ENCODE results near the gene PTAFR.

DNA sequence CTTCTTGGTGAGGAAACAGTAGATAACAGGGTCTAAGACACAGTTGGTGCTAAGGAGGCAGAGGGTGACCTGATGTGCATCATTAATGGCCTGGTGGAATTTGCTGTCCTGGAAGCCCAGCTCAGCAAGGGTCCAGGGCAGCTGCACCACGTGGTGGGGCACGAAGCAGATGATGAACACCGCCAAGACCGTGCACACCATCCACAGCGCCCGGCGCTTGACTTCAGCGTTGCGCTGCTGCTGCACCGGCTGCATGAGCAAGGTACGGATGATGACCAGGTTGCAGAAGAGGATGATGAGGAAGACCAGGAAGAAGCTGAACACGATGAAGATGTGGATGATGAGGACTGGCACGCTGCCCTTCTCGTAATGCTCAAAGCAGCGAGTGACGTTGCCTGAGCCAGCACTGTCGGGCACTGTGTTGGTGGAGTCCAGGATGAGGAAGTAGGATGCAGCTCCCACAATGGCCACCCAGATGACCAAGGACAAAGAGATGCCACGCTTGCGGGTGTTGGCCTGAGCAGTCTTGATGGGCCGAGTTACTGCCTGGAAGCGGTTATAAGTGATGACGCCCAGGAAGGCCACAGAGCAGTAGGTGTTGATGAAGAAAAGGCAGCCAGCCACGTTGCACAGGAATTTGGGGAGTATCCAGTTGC lies 26.2 kb downstream of the PTAFR start:
- TF ChIP-seq, protein P1, sequence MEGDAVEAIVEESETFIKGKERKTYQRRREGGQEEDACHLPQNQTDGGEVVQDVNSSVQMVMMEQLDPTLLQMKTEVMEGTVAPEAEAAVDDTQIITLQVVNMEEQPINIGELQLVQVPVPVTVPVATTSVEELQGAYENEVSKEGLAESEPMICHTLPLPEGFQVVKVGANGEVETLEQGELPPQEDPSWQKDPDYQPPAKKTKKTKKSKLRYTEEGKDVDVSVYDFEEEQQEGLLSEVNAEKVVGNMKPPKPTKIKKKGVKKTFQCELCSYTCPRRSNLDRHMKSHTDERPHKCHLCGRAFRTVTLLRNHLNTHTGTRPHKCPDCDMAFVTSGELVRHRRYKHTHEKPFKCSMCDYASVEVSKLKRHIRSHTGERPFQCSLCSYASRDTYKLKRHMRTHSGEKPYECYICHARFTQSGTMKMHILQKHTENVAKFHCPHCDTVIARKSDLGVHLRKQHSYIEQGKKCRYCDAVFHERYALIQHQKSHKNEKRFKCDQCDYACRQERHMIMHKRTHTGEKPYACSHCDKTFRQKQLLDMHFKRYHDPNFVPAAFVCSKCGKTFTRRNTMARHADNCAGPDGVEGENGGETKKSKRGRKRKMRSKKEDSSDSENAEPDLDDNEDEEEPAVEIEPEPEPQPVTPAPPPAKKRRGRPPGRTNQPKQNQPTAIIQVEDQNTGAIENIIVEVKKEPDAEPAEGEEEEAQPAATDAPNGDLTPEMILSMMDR (IDR thresholded peaks at IDR 0.05; ENCODE audit: low read depth, low read length, poor library complexity, severe bottlenecking) = no peak
- no peak for TF ChIP-seq EZH2phosphoT487 (IDR thresholded peaks at IDR 0.05; ENCODE audit: borderline replicate concordance, low read length)
